AG04450 (cell line): Measurements from ENCODE around the gene FAM50B. TPM values are rescaled to one million over a fixed set of nuclear protein-coding genes. Genes with fewer than 3 reads are reported as not detected.

Experiments
- CTCF ChIA-PET: fragments of 300-600, 350-600 bp; formaldehyde crosslinking; extraction: SDS; loops from one replicate; lab custom pipeline; 2022; ENCODE audit warnings: antibody characterized with exemption, inconsistent platforms; lab: Charles Lee
- POLR2A ChIA-PET: fragments of 350-600 bp; formaldehyde crosslinking; extraction: SDS; loops from one replicate; lab custom pipeline; 2021; ENCODE audit warnings: antibody characterized with exemption, inconsistent platforms; lab: Yijun Ruan, JAX
- DNase-seq: peaks from one replicate; pipeline ENCODE4 v3.0.0-alpha.2; 2011; ENCODE audit warnings: low read depth, low spot score
- H3K27ac ChIP-seq: one replicate; pipeline ENCODE4 v1.5.1; 2012; ENCODE audit warnings: low read depth, low read length, control low read depth
- H3K27me3 ChIP-seq: one replicate; pipeline ENCODE4 v1.6.0; 2012; ENCODE audit warnings: low read length; ENCODE audit not compliant: control insufficient read depth, insufficient read depth
- H3K4me3 ChIP-seq: 2 replicates; pipeline ENCODE4 v1.5.1; 2011; ENCODE audit warnings: mild to moderate bottlenecking, low read depth, low read length, control low read depth
- H3K9me3 ChIP-seq: 2 replicates; pipeline ENCODE4 v1.5.1; 2012; ENCODE audit warnings: low read length; ENCODE audit not compliant: control insufficient read depth, insufficient read depth
- polyA plus RNA-seq: library from polyadenylated mRNA; depleted of rRNA; stranded (reverse); fragments of >200 nt; gene quantifications from 2 replicates; pipeline ENCODE4 v1.2.3, GENCODE V29; 2011
- TF ChIP-seq, protein P1 (sequence below): IDR thresholded peaks from 2 replicates; pipeline ENCODE4 v1.5.1; 2011; ENCODE audit warnings: low read depth, low read length, control low read depth, inconsistent platforms

FAM50B gene
- polyA plus RNA-seq, 1 experiment, result 4.5 TPM

DNA sequence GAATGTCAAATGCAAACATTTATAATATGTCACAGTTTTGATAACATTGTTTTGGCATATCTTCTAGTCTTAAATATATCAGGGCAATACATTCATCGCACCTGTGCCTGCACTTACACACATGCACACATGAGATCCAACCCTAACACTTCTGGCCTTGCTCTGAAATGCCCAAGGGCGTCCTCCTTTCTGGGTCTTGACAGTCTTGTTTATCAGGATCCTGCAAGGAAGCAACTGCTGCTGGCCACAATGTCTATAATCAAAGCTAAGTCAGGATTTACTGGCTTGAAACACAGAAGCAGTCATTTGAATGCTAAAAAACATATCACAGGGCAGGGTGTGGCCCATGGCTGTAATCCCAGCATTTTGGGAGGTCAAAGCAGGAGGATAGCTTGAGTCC lies 32.9 kb upstream of the FAM50B start:
- POLR2A ChIA-PET, result no interaction called here
- Histone ChIP-seq H3K27ac (no peak overlapping the region), H3K9me3 (peaks cover 3% of the 10 kb centered on the region; the same call in 1 of the 2 replicates), H3K4me3 (no peak overlapping the region), H3K27me3 (no peaks in the 10 kb centered on the region)
- TF ChIP-seq, protein P1, sequence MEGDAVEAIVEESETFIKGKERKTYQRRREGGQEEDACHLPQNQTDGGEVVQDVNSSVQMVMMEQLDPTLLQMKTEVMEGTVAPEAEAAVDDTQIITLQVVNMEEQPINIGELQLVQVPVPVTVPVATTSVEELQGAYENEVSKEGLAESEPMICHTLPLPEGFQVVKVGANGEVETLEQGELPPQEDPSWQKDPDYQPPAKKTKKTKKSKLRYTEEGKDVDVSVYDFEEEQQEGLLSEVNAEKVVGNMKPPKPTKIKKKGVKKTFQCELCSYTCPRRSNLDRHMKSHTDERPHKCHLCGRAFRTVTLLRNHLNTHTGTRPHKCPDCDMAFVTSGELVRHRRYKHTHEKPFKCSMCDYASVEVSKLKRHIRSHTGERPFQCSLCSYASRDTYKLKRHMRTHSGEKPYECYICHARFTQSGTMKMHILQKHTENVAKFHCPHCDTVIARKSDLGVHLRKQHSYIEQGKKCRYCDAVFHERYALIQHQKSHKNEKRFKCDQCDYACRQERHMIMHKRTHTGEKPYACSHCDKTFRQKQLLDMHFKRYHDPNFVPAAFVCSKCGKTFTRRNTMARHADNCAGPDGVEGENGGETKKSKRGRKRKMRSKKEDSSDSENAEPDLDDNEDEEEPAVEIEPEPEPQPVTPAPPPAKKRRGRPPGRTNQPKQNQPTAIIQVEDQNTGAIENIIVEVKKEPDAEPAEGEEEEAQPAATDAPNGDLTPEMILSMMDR, result no peak
- no peak for DNase-seq
- CTCF ChIA-PET, result interaction anchor here (1.5 kb wide), 1 partner anchor 33 kb away, joined by 7 read pairs; the partner anchor contains the start of gene FAM50B

DNA sequence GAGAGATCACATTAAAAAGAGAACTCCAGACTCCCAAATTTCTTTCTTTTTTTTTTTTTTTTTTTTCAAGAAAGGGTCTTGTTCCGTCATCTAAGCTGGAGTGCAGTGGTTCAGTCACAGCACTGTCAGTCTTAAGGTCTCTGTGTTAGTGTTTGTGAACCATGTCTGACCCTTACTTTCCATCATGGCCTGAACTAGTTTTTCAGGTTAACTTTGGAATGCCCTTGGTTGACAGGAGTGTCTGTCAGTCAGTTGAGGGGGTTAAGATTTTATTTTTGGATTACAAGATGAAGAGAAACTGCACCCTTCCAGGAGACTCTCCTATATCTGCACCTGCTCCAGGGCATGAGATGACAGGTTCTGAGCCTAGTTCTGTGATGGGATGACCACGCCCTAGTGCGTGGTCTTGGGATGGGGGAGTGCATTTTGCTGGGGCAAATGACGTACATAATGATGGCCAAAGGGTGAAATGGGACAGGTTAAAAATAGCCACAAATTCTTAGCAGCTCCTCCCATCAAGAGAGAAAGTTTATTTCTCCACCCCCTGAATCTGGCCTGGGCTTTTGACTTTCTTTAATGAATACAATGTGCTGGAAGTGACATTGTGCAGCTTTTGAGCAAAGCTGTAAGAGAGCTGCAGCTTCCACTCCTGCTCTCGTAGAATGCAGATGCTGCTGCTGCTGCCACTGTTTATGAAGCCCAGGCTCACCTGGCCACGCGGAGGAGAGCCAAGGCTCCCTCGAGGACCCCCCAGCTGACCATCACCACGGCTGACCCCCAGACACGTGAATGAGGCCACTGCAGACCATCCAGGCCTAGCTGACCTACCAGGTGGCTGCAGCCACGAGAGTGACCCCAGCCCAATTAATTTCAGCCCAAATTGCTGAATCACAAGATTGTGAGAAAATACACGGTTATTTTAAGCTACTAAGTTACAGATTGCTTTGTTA lies 29.7 kb upstream of the FAM50B start:
- no peak overlapping the region for H3K4me3 ChIP-seq
- ChIA-PET CTCF (interaction anchor here (1.0 kb wide), 2 partner anchors 29 to 158 kb away, joined by 3 read pairs; no protein-coding TSS in a partner anchor), POLR2A (interaction anchor here (0.6 kb wide), 1 partner anchor 67 kb away, joined by 3 read pairs; no protein-coding TSS in a partner anchor)
- TF ChIP-seq, protein P1, result no peak
- no peak for DNase-seq
- no peak overlapping the region for H3K27ac ChIP-seq
- no peaks in the 10 kb centered on the region for H3K9me3 ChIP-seq
- no peaks in the 10 kb centered on the region for H3K27me3 ChIP-seq

DNA sequence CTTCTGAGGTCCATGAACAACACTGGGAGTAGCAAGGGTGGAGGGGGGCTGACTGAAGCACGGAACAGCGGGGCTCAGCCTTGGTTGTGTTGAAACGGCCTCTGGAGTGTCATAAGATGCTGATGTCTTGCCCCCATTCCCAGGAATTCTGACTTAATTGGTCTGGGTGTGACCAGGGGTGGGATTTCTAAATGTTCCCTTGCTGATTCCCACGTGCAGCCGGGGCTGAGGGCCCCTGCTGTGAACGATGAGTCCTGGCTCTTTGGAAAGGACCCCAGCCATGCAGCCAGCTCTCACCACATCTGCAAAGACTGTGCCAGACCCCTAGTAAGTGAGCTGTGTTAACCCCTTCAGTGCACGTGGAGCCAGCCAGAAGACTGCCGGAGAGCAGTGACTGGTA lies 28.6 kb upstream of the FAM50B start:
- Histone ChIP-seq H3K27ac (no peak overlapping the region), H3K27me3 (no peaks in the 10 kb centered on the region), H3K9me3 (no peaks in the 10 kb centered on the region), H3K4me3 (no peak overlapping the region)
- TF ChIP-seq, protein P1, result no peak
- DNase-seq, result no peak
- ChIA-PET CTCF (interaction anchor here (1.0 kb wide), 2 partner anchors 28 to 157 kb away, joined by 3 read pairs; no protein-coding TSS in a partner anchor), POLR2A (interaction anchor here (0.6 kb wide), 1 partner anchor 68 kb away, joined by 3 read pairs; no protein-coding TSS in a partner anchor)

DNA sequence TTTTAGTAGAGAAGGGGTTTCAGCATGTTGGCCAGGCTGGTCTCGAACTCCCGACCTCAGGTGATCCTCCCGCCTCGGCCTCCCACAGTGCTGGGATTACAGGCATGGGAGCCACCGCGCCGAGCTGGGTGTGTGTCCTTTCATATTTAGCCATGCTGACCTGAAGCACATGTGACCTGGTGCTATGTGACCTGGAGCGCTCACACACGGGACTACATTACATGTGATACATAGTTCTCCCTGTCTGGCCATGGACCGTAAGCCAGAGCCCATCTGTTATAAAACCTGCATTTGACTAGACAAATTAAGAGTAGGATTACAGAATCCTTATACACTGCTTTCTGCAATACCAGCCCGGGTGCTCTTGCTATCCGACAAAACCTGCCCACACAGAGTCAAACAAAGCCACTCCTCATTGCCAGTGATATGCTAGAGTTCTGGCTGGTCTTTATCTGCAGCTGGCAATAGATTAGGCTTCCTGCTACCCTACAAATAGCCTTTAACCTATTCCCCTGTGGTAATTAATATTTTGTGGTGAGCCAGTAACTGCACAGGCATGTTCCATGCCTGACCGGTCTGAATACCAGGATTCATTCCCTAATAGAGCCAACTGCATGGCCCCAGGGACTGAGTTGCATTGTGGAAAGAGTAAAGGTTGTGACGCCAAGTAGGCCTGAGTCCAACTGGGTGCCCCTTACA lies 26.3 kb upstream of the FAM50B start:
- ChIA-PET POLR2A (no interaction called here), CTCF (interaction anchor here (0.8 to 0.9 kb wide), 2 partner anchors 26 to 155 kb away, joined by 3 read pairs; partner anchors contain the start of gene FAM50B)
- Histone ChIP-seq H3K27ac (no peak overlapping the region), H3K27me3 (no peaks in the 10 kb centered on the region), H3K9me3 (no peaks in the 10 kb centered on the region), H3K4me3 (no peak overlapping the region)
- TF ChIP-seq, protein P1, result no peak
- no peak for DNase-seq
